CD4-positive, alpha-beta T cell treated with Interleukin-4 for 1 hour (primary cell): ENCODE data around the gene NUP93.
"Not testable (repeated sequence)": the region's sequence is repeated elsewhere in the genome, so short reads cannot be mapped to it uniquely, and the experiment has no call there.

ENCODE experiments used
- DNase-seq, 2 donors: peaks; one replicate each; pipeline ENCODE4 v3.0.0-alpha.2; 2020 to 2022

The NUP93 gene

GRCh38 chr16:56781528-56781961, 51.6 kb downstream of the NUP93 start:
- DNase-seq: no peak

DNA sequence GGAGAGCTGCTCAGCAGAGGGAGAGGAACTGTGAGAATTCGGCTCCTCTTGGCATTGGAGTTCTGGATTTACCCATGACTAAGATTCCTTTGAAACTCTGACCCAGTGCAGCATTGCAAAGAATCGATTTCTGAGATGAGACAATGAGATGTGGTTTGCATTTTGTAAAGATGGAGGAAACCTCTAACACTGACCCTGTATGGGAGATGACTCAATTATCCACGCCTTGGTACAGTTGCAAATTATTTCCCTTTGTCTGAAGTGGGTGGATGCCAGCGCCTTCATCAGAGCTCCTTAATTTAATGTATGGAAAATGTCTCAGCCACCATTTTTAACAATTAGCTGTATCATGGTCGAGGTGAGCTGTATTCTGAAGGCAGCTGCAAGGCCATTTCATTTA, 53.4 kb downstream of the NUP93 start:
- no peak for DNase-seq

DNA sequence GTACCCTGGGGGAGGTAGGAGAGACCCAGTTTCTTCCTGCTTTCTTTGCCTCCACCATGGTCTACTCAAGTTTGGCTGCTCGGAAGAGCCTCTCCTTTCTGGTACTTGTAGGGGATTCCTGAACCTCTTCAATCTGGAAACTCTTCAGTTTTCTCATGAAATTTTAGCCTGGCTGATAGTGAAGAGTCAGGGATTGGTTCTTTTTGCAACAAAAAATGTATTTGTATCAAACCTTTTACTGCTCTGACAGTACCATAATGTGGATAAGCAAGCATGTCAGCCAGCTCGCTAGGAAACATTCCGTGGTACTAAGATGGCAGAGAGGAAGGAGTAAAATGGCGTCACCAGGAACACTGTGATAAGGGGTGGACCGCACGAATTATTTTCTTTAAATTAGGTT, 55.4 kb downstream of the NUP93 start:
- no peak for DNase-seq

DNA sequence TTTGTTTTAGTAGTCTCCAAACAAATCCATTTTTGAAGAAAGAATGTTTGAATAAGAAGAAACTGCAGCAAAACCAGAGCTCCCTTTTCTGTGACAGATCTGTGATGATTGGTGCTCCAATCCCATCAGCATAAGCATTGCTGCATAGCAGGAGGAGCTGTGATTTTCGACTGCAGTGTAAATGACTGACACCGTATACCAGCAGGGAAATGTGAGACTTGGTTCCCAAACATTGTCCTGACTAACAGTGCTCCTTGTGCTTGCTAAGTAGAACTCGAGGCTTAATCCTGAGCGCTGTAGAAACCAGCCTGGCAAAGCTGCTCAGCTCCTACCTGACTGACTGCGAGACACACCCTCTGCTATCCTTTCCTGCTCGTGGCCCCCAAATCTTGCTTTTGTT, 57.2 kb downstream of the NUP93 start:
- no peak for DNase-seq

DNA sequence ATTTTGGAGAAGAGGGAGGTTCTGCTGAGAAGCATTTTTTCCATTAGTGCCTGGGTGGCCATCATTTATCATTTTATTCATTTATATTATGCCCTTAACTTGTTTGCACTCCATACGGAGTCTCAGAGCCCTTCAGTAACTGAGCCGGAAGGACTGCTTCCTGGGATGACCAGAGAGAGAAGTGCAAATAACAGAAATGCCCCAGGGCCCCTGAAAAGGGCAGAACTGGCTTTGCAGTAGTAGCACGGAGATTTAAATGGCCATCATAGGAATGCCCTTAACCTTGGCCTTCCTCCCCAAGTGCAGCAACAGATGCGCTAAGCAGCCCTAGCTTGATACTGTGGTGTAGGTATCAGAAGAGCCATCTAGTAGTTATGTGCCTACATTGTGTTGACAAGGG, 58.5 kb downstream of the NUP93 start:
- no peak for DNase-seq

GRCh38 chr16:56789360-56789759, 59.4 kb downstream of the NUP93 start:
- peak; percentile 17 to 27 for DNase-seq

- DNase-seq: no peak
Measured at GRCh38 chr16:56792967-56793366, 63.0 kb downstream of the NUP93 start.

- peak in 1 of 2 donors; percentile 4 for DNase-seq
Measured at GRCh38 chr16:56793492-56793891, 63.6 kb downstream of the NUP93 start.

- DNase-seq: no peak
Measured at GRCh38 chr16:56795011-56795410, 65.1 kb downstream of the NUP93 start.

DNA sequence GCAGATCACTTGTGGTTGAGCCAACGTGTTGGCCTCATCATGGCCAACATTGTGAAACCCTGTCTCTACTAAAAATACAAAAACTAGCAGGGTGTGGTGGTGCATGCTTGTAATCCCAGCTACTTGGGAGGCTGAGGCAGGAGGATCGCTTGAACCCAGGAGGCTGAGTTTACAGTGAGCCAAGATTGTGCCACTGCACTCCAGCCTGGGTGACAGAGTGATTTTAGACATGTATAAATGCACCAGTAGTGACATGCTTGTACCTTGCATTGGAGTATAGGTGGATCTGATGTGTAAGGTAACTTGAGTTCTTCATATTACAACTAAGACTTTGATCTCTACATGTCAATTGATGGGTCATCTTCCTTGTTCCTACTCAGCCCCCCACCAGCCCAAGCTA, 67.1 kb downstream of the NUP93 start:
- not testable (repeated sequence) for DNase-seq

DNA sequence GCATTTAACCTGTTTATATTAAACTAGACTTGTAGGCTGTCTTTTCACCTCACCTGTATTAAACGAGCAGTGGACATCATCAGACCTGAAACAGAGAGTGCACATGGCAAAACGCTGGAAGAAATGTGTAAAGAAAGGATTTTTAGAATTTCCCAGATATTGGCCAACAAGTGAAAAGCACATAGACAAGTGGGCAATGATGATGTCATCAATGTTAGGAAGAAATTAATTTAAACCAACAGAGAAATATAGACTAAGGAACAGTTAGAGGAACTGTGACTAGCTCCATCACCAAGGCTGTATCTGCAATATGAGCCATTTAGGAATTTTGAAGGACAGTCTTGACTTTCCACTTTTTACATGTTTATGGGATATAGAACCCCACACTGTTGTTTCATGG, 67.9 kb downstream of the NUP93 start:
- no peak for DNase-seq

GRCh38 chr16:56798955-56799354, 69.0 kb downstream of the NUP93 start:
- no peak for DNase-seq

- DNase-seq: no peak
Measured at GRCh38 chr16:56800355-56800754, 70.4 kb downstream of the NUP93 start.

DNA sequence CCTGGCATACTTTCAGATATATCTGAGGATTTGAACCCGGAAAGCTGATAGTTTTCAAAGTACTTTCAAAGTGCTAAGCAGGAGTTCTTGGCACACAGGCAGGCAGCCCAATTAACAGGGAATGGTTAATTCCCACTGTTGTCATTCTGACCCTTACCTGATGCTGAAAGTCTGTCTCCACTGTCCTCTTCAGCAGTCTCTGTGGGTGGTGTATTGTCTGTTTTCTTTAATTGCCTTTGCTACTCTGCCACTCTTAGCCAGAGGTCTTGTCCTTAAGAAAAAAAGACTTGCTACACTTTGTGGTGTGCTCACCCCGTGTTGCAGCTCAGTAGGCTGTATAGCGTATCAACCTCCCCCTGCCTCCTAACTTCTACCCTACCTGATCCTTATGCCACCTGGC, 71.8 kb downstream of the NUP93 start:
- DNase-seq: no peak

DNA sequence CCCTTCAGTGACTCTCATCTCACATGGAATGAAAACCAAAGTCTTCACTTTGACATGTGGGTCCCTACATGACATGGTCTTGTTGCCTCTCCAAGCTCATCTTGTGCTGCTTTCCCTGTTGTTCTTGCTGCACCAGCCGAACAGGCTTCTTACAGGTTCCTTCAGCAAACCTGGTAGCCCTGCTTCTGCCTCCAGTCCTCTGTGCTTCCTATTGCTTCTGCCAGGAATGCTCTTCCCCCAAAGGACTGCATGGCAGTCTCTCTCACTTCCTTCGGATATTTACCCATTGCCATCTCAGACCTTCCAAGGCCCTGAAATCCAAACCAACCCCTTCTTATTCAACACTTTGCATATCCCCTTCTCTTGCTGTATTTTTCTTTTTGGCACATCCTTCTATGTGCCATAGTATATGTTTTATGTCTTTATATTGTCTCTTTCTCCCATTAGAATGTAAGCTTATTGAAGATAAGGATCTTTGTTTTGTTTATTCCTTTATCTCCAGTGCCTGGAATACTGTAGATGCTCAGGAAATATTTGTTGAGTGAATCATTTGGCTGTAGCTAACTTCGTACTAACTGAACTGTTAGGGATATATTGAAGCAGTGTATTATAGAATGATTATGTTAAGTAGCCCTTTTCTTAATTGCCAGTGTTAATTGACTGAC, 77.2 kb downstream of the NUP93 start:
- no peak for DNase-seq

GRCh38 chr16:56807676-56808067, 77.7 kb downstream of the NUP93 start:
- DNase-seq: not testable (repeated sequence)

- DNase-seq: no peak
Measured at GRCh38 chr16:56810954-56811353, 81.0 kb downstream of the NUP93 start.

- not testable (repeated sequence) for DNase-seq
Measured at GRCh38 chr16:56811602-56812001, 81.7 kb downstream of the NUP93 start.

GRCh38 chr16:56812884-56813283, 83.0 kb downstream of the NUP93 start:
- no peak for DNase-seq

- no peak for DNase-seq
Measured at GRCh38 chr16:56814537-56815432, 84.9 kb downstream of the NUP93 start.

GRCh38 chr16:56815721-56816120, 85.8 kb downstream of the NUP93 start:
- no peak for DNase-seq

DNA sequence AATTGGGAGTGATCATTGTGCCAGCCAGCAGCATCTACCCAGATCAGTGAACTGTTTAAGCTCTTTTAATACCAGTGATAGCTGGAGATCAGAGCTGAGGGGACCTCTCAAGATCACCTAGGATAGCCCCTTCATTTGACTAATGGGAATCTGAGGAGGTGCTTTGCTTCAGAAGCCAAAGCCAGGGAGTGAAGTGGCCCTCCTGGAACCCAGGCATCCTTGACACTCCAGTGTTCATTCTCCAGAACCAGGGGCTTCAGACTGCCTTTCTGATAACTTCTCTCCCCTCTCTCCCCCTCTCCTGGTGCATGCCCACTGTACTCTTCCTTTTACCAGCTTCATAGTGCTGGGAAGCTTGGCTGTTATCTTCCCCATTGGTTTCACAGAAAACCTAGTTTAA, 87.1 kb downstream of the NUP93 start:
- no peak for DNase-seq

DNA sequence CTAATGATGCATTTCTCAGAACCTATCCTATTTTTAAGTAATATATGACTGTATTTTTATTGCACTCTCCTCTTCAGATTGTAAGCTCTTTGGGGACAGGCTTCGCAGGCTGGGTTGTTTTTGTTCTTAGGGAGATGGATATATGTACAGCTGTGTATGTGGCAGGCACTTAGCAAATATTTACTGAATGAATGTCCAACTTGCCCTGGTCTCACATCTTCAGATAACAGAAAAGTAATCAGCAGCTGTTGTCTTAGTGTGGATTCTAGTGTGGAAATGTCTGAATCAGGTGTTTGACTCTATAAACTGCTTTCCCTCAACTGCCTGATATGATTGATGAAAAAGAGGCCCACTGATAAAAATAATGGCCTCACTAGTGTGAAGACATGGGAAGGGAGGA, 88.0 kb downstream of the NUP93 start:
- DNase-seq: no peak

DNA sequence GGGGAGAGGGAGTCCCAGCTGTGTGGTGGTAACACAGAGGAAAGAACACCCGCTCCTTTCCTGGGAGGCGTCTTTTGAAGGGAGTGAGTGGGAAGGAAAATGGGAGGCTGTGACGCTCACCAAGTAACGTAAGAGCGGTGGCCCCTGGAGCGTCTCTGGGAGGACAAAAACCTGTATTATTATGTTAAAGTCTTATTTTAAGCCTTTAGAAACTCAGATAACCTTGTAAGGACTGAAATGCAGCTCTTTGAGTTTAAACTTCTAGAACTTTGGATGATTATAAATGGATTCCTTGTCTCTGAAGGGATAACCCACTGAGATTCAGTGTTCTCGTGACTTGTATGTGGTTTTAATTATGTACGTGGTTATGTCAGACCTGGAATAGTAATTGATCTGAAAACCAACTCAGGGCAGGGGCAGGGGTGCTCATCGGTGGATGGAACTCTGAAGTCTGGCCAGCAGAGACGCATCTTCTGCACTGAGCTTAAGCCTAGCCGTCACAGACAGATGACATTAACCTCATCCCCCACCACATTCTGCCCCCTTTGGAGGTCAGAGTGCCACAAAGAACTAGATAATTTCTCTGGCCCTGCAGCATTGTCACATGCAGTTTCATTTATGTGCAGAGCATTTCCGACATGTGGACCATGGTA, 93.3 kb downstream of the NUP93 start:
- no peak for DNase-seq
